ENCODE data around the gene CDC42BPG.

Gene CDC42BPG, protein sequence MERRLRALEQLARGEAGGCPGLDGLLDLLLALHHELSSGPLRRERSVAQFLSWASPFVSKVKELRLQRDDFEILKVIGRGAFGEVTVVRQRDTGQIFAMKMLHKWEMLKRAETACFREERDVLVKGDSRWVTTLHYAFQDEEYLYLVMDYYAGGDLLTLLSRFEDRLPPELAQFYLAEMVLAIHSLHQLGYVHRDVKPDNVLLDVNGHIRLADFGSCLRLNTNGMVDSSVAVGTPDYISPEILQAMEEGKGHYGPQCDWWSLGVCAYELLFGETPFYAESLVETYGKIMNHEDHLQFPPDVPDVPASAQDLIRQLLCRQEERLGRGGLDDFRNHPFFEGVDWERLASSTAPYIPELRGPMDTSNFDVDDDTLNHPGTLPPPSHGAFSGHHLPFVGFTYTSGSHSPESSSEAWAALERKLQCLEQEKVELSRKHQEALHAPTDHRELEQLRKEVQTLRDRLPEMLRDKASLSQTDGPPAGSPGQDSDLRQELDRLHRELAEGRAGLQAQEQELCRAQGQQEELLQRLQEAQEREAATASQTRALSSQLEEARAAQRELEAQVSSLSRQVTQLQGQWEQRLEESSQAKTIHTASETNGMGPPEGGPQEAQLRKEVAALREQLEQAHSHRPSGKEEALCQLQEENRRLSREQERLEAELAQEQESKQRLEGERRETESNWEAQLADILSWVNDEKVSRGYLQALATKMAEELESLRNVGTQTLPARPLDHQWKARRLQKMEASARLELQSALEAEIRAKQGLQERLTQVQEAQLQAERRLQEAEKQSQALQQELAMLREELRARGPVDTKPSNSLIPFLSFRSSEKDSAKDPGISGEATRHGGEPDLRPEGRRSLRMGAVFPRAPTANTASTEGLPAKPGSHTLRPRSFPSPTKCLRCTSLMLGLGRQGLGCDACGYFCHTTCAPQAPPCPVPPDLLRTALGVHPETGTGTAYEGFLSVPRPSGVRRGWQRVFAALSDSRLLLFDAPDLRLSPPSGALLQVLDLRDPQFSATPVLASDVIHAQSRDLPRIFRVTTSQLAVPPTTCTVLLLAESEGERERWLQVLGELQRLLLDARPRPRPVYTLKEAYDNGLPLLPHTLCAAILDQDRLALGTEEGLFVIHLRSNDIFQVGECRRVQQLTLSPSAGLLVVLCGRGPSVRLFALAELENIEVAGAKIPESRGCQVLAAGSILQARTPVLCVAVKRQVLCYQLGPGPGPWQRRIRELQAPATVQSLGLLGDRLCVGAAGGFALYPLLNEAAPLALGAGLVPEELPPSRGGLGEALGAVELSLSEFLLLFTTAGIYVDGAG (N-terminal part only)

DNA sequence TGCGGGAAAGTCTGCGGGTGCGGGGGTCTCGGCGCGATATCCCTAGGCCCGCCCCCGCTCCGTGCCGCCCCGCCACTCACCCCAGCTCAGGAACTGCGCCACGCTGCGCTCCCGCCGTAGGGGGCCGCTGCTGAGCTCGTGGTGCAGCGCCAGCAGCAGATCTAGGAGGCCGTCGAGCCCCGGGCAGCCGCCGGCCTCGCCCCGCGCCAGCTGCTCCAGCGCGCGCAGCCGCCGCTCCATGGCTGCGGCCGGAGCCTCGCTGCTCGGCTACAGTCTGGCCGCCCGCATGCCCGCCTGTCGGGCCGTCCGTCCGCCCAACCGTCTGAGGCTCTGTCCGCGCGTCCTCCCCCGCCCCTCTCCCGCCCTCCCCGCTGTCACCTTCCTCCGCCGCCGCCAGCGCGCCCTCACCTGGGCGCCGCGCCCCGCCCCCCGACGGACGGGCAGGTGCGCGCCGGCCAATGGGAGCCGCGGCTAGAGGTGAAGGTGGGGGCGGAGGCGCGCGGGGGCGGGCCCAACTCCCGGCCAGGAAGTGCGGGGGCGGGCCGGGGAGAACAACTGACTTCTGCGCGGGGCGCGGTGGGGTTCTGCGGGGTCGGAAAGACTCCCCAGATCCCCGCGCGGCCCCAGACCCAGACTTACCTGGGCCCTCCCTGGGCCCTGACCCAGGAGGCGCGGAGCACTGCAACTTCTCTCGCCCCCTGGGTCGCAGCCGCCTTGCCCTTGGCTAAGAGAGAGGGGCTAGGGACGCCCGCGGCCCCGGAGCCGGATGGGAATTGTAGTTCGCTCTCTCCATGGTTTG, at the start of gene CDC42BPG:
Gene CDC42BPG (minus strand): TSS at position 324 of the 799 bp plus-strand sequence. CDS start 84 bp downstream, at position 240.
- DNase-seq (ENCODE audit: low spot score) = peak; percentile 77

GRCh38 chr11:64893194-64894069, 49.0 kb upstream of the CDC42BPG start:
- DNase-seq (ENCODE audit: low spot score) = no peak

- no peak for DNase-seq (ENCODE audit: low spot score)
Observed at GRCh38 chr11:64892838-64893193, 48.4 kb upstream of the CDC42BPG start.

DNA sequence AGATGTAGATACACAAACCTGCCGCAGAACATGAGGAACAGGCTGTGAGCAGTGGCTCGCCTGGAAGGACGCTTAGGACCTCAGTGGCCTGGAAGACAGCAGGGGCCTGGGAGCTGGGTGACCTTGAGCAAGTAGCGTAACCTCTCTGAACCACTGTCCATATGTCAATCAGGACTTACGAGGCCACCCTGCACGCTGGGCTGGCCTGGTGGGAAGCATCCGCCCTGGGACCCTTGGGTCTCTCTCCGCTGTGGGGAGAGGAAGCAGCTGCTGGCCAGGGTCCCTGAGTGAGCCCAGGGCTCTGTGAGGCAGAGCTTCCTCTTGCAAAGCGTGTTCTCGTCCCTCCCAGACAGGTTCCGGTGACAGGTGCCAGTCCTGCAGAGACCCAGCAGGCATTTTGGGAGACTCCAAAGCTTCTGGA, 48.0 kb upstream of the CDC42BPG start:
- DNase-seq (ENCODE audit: low spot score) = no peak

DNA sequence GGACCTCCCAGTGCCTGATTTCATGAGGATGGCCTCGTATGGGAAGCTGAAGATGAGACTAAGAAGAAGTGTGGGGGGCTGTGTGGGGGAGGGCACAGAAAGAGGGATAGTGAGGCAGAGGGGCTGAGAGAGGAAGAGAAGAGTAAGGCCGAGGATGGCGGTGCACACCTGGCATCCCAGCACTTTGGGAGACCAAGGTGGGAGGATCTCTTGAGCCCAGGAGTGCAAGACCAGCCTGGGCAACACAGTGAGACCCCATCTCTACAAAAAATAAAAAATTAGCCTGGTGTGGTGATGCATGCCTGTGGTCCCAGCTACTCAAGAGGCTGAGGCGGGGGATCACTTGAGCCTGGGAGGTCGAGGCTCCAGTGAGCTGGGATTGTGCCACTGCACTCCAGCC, 47.4 kb upstream of the CDC42BPG start:
- no peak for DNase-seq (ENCODE audit: low spot score)

DNA sequence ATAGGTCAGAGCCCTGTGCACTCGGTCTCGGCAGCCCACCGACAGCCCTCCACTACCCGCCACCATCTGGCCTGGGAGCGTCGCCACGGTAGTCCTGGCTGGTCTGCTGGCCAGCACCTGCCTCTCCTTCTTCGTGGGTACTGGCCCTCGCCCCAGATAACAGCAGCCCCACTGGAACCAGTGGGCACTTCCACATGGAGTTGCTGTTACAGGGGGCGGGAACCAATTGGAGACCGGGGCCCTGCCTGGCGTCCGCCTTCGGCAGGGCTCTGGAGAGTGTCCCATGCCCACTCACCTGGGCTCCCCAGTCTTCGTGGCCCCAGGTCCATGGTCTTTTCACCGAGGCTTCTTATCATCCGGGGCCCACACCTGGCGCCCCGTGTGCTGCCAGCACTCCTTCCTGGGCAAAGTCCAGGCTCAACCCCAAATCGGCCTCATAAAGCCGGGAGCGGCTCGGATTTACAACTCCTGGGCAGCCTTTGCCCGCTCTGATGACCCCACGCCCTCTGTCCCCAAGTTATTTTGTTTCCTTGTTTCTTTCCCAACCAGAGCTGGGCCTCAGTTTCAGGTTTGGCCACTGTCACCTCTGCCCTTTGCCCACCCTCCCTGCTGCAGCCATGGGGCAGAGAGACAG, 46.9 kb upstream of the CDC42BPG start:
- no peak for DNase-seq (ENCODE audit: low spot score)

GRCh38 chr11:64890522-64890939, 46.1 kb upstream of the CDC42BPG start:
- no peak for DNase-seq (ENCODE audit: low spot score)

DNA sequence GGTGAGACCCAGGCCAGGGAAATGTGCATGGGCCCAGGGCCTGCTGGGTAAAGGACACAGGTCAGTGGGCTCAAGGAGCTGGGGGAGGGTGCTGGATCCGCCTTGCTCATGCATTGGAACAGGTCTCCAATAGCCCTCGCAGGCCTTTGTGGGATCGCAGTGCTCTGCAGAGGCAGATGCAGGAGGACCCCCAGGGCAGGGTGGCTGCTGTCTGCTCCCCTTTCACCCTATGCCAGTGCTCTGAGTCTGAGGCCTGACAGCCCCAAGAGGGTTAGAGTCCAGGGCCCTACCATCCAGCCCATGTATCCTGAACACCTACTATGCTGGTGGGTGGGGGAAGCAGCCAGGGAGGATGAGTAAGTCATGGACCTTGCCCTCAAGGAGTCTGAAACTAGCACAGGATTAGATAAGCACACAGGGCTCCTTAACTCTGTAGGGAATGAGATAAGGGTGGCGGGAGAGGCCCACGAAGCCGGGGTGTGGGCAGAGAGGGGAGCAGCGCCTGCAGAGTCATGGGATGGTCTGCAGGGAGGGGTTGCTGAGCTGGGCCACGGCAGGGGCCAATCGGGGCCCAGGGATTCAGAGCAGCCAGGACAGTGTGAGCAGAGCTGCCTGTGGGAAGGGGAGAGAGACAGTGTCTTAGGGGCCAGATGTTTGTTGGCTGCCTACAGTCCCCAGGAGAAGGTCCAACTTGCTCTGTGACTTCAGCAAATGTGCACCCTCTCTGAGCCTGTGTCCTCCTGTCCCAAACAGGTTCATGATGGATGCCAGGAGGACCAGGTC, 44.5 kb upstream of the CDC42BPG start:
- DNase-seq (ENCODE audit: low spot score) = no peak

DNA sequence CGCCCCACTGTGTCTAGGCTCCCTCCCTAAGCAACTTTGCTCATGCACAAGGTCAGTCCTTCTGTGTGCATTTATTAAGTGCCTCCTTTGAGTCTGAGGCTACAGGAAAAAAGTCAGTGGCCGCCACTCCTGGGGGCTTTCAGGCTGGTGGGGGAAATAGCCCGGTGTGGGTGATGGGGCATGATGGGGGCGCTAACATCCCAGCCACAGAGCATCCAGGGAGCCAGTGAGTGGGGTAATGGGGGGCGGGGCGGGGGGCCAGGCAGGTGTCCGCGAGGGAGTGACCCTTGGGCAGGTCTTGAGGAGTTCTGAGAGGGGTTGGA, 43.9 kb upstream of the CDC42BPG start:
- no peak for DNase-seq (ENCODE audit: low spot score)

DNA sequence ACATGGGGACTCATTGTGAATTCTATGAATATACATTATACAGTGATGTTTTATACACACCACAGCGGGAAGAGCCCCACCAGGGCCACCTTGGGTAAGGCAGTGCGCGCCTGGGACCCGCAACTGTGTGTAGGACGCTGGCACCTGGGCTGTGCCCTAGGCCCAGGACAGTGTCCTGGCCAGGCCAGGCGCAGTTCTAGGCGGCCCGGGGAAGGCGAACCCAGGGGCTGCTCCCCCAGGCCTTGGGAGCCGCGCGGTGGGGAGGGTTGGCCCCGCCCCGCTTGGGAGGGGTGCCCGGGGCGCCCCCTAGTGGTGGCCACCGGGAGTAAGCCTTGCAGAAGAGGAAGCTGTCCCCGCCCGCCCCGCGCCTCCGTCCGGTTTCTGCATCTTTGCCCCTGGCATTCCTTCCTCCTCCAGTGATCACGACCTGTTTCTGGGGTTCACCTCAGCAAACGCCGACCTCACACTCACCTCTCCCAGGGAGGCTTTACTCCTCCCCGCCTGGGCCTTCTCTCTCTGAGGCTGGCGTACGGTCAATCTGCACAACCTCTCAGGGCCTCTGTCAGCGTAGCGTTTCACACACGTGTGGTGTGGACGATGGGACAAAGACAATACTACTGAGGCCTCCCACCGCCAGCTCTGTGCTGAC, 43.4 kb upstream of the CDC42BPG start:
- DNase-seq (ENCODE audit: low spot score) = peak; percentile 82

GRCh38 chr11:64887234-64887756, 42.8 kb upstream of the CDC42BPG start:
- DNase-seq (ENCODE audit: low spot score) = no peak

- DNase-seq (ENCODE audit: low spot score) = peak; percentile 55
Observed at GRCh38 chr11:64885367-64886286, 41.2 kb upstream of the CDC42BPG start.

GRCh38 chr11:64884019-64884418, 39.6 kb upstream of the CDC42BPG start:
- no peak for DNase-seq (ENCODE audit: low spot score)

DNA sequence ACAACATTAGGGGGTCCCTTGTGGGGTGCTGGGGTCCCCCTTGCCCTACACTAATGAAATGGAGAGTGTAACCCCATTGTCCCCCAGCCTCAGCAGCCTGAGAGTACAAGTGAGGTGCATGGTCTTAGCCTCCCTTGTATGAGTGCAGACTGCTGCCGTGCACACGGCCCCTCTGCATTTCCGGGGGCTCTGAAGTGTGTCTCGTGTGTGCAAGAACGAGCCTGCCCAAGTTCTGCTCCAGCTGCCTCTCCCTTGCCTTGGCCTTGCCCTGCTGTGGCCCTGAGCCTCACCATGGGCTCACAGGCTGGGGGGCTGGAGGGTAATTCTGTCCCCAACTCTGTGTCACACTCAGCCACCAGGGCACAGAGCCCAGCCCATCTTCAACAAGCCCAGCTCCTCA, 39.1 kb upstream of the CDC42BPG start:
- DNase-seq (ENCODE audit: low spot score) = no peak

- no peak for DNase-seq (ENCODE audit: low spot score)
Observed at GRCh38 chr11:64882243-64882642, 37.8 kb upstream of the CDC42BPG start.

- no peak for DNase-seq (ENCODE audit: low spot score)
Observed at GRCh38 chr11:64881476-64881875, 37.0 kb upstream of the CDC42BPG start.

Measured in CD4-positive, alpha-beta T cell treated with Interleukin-6 at 100 ng/mL for 8 hours (primary cell).